ENCODE results near the gene CDH23. TPM values are rescaled to one million over a fixed set of nuclear protein-coding genes. Genes with fewer than 3 reads are reported as not detected.

CDH23 gene
- total RNA-seq, 4 donors from 2014 or later = 0.57 to 5.9 (median 1.0) TPM

DNA sequence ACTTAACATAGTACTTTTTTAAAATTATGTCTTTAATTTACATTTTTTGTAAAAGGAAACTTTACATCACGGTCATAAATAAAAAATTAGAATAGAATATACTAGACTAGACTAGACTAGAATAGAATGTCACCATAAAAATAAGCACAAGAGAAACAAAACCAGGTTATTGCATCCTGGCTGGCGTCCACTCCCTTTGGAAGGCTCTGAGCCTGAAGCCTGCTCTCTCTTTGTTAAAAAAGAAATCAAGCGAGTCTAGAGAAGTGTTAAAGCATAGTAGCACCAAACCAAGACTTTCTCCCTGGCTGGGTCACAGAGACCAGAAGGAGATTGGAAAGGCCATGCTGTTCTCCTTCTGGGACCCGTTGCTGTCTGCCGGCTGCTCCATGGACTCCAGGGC, 218.2 kb downstream of the CDH23 start:
- WGBS, 2 donors = 28 to 50% methylated on average over 5 of the region's 5 CpGs
- TF ChIP-seq, protein P1, sequence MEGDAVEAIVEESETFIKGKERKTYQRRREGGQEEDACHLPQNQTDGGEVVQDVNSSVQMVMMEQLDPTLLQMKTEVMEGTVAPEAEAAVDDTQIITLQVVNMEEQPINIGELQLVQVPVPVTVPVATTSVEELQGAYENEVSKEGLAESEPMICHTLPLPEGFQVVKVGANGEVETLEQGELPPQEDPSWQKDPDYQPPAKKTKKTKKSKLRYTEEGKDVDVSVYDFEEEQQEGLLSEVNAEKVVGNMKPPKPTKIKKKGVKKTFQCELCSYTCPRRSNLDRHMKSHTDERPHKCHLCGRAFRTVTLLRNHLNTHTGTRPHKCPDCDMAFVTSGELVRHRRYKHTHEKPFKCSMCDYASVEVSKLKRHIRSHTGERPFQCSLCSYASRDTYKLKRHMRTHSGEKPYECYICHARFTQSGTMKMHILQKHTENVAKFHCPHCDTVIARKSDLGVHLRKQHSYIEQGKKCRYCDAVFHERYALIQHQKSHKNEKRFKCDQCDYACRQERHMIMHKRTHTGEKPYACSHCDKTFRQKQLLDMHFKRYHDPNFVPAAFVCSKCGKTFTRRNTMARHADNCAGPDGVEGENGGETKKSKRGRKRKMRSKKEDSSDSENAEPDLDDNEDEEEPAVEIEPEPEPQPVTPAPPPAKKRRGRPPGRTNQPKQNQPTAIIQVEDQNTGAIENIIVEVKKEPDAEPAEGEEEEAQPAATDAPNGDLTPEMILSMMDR (IDR thresholded peaks at IDR 0.05) = no peak
- TF ChIP-seq POLR2A (IDR thresholded peaks at IDR 0.05) = no peak

DNA sequence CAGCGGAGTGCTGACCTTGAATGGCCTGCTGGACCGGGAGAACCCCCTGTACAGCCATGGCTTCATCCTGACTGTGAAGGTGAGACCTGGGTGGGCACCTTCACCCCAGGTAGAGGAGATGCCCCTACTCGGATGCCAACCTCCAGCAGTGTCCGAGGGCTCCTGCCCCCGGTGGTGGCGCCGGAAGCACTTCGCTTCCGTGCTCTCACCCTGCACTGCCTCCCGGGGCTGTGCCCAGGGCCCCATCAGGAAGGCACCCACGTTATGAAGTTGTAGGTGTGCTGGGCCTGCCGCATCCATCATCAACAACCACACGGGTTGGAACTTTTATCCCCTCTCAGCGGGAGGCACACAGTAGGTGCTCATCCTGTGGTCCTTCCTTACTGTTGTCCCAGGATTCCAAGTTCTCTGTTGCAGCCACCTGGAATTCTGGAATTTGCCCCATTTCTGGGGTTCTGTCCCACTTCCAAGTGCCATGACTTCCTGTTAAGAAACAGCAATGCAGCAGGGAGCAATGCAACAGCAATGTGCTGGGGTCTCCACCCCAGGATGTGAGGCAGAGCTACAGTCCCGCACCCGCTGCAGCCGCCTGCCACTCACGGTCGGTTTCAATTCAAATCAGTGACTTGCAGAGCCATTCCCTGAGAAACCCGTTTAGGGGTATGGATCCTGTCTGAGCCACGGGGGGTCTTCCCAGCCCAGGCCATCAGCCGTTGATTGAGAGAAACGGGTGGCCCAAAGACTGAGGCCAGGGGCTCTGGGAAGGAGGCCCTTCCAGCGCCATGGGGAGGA, 219.0 kb downstream of the CDH23 start:
- no peak for DNase-seq
- Histone ChIP-seq H3K4me3 (no peak overlapping the region), H3K36me3 (no peaks in the 10 kb centered on the region), H3K4me1 (peaks cover 0 to 19% (median 7%) of the 10 kb centered on the region in 3 donors), H3K27me3 (peaks cover 0 to 6% (median 0%) of the 10 kb centered on the region in 4 donors), H3K9me3 (no peaks in the 10 kb centered on the region), H3K27ac (no peak overlapping the region)
- TF ChIP-seq, protein P1 (IDR thresholded peaks at IDR 0.05) = no peak
- TF ChIP-seq POLR2A (IDR thresholded peaks at IDR 0.05) = no peak
- WGBS, 2 donors = 84 to 88% methylated on average over 5 to 6 of the region's 24 CpGs
- intact Hi-C loops (cut with DNase I) = no loop called here

More for the DNA sequence above, 218.2 kb downstream of the CDH23 start:
- H3K27ac ChIP-seq = no peak overlapping the region
- H3K9me3 ChIP-seq = no peaks in the 10 kb centered on the region
- peaks cover 0 to 11% (median 0%) of the 10 kb centered on the region in 4 donors for H3K27me3 ChIP-seq
- H3K4me3 ChIP-seq = no peak overlapping the region
- H3K36me3 ChIP-seq = no peaks in the 10 kb centered on the region
- DNase-seq = no peak
- H3K4me1 ChIP-seq = peaks cover 0 to 11% (median 7%) of the 10 kb centered on the region in 3 donors
- intact Hi-C loops (cut with DNase I) = no loop called here

GRCh38 chr10:71616817-71617654, 220.3 kb downstream of the CDH23 start:
- TF ChIP-seq, protein P1 (IDR thresholded peaks at IDR 0.05) = no peak
- TF ChIP-seq POLR2A (IDR thresholded peaks at IDR 0.05) = no peak
- Histone ChIP-seq H3K36me3 (no peaks in the 10 kb centered on the region), H3K27ac (no peak overlapping the region), H3K9me3 (no peaks in the 10 kb centered on the region), H3K27me3 (no peaks in the 10 kb centered on the region), H3K4me1 (peaks cover 0 to 29% (median 7%) of the 10 kb centered on the region in 3 donors), H3K4me3 (no peak overlapping the region)
- intact Hi-C loops (cut with DNase I) = no loop called here
- WGBS, 2 donors = 92 to 94% methylated on average over 8 to 10 of the region's 12 CpGs
- no peak for DNase-seq

DNA sequence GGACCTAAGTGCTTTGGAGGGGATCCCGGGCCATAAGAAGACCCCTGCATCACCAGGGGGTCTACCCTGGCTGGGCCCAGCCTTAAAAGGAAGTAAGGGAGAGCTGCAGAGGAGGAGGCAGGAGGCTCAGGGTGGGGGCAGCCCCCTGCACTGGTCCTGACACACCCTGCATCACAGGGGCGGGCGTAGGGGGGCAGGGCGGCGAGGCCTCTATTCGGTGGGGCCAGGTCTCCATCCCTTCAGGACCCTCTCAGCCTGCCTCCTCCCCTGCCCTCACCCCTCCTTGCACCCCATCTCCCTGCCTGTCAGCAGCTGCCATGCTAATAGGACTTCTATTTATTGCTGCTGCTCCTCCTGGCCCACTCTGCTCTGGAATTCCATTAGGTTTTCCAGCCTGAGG, 221.5 kb downstream of the CDH23 start:
- no peak overlapping the region for H3K4me3 ChIP-seq
- H3K27ac ChIP-seq = no peak overlapping the region
- 73 to 91% methylated on average over 2 to 6 of the region's 6 CpGs for WGBS, 2 donors
- H3K9me3 ChIP-seq = no peaks in the 10 kb centered on the region
- H3K4me1 ChIP-seq = peaks cover 0 to 39% (median 9%) of the 10 kb centered on the region in 3 donors
- TF ChIP-seq, protein P1 (IDR thresholded peaks at IDR 0.05) = no peak
- TF ChIP-seq POLR2A (IDR thresholded peaks at IDR 0.05) = no peak
- no peak for DNase-seq
- H3K36me3 ChIP-seq = no peaks in the 10 kb centered on the region
- intact Hi-C loops (cut with DNase I) = no loop called here
- no peaks in the 10 kb centered on the region for H3K27me3 ChIP-seq

- no peak for TF ChIP-seq POLR2A (IDR thresholded peaks at IDR 0.05)
- TF ChIP-seq, protein P1 (IDR thresholded peaks at IDR 0.05) = no peak
- no peaks in the 10 kb centered on the region for H3K9me3 ChIP-seq
- intact Hi-C loops (cut with DNase I) = no loop called here
- H3K27ac ChIP-seq = no peak overlapping the region
- no peaks in the 10 kb centered on the region for H3K36me3 ChIP-seq
- H3K4me1 ChIP-seq = peaks cover 0 to 37% (median 8%) of the 10 kb centered on the region in 3 donors
- H3K27me3 ChIP-seq = no peaks in the 10 kb centered on the region
- no peak overlapping the region for H3K4me3 ChIP-seq
- WGBS, 2 donors = 80 to 86% methylated on average over 1 to 7 of the region's 8 CpGs
- no peak for DNase-seq
These were observed 221.9 kb downstream of the CDH23 start for GRCh38 chr10:71618598-71618997.
